AG09319 (cell line): ENCODE results near the gene SLC66A1.

ENCODE experiments used
- DNase-seq: peaks from one replicate; pipeline ENCODE4 v3.0.0-alpha.2; 2010; ENCODE audit warnings: low read depth; ENCODE audit errors: extremely low read depth
- TF ChIP-seq, protein P1 (sequence below): IDR thresholded peaks from 2 replicates; pipeline ENCODE4 v1.5.1; 2011; ENCODE audit warnings: low read depth, mild to moderate bottlenecking, inconsistent platforms, low read length, moderate library complexity

The SLC66A1 gene

DNA sequence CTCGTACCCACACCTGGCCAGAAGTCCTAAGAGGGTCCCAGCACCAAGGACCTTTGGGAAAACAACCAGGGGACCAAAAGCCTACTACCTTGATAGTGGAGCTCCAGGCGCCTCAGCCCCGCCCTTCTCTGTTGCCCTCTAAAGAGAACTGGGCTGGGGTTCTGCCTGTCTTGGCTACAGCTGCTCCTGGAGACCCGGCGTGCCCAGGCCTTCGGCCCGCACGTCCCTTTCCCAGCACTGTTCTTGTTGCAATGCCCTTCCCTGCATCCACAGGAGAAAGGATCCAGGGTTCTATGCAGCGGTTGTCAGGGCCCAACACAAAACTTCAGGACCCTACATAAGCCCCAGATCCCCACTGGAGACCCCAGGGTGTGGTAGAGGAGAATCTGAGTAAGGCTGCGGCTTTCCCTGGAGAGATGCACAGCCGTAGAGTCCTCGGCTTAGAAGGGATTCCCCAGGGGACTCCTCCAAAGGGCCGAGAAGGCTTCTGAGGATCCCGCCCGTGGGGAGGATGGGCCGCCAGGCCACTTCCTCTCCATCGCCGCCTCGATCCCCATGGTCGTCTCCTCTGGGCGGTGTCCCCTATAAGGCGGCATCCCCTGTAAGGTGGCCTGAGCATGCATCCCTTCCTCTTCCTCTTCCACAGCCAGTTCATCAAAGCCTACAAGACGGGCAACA is 12.0 kb downstream of the SLC66A1 start:
- TF ChIP-seq, protein P1, sequence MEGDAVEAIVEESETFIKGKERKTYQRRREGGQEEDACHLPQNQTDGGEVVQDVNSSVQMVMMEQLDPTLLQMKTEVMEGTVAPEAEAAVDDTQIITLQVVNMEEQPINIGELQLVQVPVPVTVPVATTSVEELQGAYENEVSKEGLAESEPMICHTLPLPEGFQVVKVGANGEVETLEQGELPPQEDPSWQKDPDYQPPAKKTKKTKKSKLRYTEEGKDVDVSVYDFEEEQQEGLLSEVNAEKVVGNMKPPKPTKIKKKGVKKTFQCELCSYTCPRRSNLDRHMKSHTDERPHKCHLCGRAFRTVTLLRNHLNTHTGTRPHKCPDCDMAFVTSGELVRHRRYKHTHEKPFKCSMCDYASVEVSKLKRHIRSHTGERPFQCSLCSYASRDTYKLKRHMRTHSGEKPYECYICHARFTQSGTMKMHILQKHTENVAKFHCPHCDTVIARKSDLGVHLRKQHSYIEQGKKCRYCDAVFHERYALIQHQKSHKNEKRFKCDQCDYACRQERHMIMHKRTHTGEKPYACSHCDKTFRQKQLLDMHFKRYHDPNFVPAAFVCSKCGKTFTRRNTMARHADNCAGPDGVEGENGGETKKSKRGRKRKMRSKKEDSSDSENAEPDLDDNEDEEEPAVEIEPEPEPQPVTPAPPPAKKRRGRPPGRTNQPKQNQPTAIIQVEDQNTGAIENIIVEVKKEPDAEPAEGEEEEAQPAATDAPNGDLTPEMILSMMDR, result no peak
- DNase-seq, result no peak

DNA sequence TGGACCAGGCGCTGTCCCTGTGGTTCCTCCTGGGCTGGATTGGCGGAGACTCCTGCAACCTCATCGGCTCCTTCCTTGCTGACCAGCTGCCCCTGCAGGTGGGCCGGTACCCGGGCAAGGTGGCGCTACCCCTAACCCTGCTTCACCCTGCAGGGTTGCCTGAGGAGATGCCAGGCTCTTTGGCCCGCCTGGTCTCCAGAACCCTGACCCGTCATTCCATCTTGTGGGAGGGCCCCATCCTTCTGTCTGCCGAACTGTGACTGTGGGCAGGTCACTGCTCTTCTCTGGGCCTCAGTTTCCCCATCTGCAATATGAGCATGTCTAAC is 12.5 kb downstream of the SLC66A1 start:
- DNase-seq, result no peak
- TF ChIP-seq, protein P1, result no peak

DNA sequence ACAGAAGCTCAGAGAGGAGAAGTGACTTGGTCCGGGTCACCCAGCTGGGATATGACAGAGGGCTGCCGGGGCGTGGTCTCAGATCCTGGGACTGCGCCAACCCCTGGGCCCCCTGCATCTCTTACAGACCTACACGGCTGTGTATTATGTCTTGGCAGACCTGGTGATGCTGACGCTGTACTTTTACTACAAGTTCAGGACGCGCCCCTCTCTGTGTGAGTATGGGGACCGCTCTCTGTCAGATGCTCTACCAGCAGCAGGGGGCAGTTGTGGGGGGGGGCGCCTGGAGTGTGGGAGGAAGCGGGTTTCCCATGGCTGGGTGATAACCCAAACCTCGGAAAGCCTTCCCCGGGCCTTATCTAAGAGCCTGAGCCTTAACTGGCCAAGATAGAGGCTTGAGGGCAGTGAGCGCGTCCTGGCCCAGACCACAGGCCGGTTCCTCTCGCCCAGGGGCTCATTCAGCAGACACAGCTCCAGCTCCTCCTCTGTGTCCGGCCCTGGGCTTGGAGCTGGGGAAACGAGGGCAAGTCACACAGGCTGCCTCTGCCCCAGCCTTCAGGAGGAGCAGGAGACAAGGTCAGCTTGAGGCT is 13.3 kb downstream of the SLC66A1 start:
- TF ChIP-seq, protein P1, result no peak
- DNase-seq, result no peak

DNA sequence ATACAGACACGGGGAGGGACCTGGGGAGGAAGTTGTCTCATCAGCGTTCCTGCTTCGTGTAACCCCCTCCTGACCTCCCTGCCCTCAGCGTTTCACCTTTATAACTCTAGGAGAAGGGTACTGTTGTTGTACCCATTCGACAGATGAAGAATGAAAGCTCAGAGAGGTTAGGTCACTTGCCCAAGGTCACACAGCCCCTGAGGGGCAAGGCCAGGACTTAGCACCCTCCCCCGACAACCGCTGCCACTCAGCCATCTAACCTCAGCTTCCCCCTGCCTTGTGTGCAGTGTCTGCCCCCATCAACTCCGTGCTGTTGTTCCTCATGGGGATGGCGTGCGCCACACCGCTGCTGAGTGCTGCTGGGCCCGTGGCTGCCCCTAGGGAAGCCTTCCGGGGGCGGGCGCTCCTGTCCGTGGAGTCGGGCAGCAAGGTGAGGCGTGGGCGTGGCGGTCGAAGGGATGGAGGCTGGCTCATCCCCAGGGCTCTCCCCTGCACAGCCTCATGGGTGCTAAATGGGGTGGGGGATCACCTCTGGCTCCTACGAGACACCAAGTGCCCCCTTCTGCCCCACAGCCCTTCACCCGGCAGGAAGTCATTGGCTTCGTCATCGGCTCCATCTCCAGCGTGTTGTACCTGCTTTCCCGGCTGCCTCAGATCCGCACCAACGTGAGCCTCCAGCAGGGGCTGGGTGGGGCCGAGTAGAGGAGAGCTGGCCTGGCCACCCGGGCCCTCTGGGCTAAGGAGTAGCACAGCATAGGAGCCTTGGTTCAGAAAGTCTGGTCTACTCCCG is 14.0 kb downstream of the SLC66A1 start:
- DNase-seq, result no peak
- TF ChIP-seq, protein P1, result no peak

DNA sequence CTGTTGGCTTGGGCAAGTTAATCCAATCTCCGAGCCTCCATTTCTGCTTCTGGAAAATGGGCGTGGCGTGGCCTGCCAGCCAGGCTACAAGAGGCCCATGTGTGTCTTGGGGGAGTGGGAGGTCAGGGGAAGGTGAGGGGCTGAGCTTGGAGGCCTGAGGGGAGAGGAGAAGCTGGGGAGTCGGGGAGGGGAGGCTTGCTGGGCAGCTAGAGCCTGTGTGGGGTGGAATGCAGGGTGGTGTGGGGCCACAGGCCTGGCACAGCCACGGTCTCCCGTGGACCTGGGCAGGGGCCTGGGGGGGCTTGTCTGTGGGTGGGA is 14.6 kb downstream of the SLC66A1 start:
- TF ChIP-seq, protein P1, result no peak
- DNase-seq, result no peak

DNA sequence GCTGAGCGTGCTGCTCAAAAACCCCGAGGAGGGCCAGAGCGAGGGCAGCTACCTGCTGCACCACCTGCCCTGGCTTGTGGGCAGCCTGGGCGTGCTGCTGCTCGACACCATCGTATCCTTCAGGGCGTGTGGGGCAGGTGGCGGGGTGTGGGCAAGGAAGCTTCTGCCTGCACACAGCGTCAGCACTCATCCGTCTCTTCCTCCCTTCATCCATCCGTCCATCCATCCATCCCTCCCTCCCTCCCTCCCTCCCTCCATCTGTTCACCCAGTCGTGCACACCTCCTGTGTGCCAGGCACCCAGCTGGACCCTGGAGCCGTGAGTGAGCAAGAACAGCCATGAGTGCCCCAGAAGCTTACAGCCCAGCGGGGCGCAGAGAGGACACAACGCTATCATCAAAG is 15.2 kb downstream of the SLC66A1 start:
- DNase-seq, result no peak
- TF ChIP-seq, protein P1, result no peak

DNA sequence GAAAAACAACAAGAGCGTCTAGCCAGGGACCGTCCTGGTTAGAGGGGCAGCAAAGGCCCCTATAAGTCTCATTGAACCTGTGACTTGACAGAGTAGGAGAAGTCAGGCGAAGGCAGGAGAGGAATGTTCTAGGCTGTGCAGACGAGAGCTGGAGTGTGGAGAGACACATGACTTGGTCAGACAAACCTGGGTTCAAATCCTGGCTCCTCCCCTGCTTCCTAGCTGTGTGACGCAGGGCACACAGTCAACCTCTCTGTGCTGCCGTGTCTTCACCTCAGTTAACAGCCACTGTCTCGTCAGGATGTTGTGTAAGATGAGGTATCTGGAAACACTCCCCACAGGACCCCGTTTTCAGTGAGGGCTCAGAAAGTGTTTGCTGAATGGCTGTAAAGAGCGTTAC is 15.6 kb downstream of the SLC66A1 start:
- no peak for DNase-seq
- TF ChIP-seq, protein P1, result no peak
